ENCODE results near the gene SLC25A20. TPM values are rescaled to one million over a fixed set of nuclear protein-coding genes. Genes with fewer than 3 reads are reported as not detected.

SLC25A20 gene
- total RNA-seq, 2 experiments from 2014 or later = 14.8 to 16.8 TPM

DNA sequence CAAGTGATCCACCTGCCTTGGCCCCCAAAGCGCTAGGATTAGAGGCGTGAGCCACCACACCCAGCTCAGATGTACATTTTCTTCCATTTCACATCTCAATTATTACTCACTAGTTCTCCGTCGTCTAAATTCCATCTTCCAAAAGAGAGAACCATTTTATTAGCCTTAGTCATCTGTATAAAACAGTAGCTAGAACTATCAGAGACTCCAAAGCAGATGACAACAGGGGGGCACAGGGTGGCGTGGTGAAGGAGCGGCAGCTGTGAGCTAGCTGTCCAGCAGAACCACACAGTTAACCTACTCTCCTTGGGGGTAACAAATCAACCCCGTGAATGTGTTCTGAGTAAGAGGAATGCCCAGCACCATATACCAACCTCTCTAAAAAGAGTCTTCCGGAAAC, 7.1 kb downstream of the SLC25A20 start:
- H3K4me1 Mint-ChIP-seq (ENCODE audit: low read depth) = peaks cover 11% of the 10 kb centered on the region
- H3K36me3 Mint-ChIP-seq (ENCODE audit: low read depth) = peaks cover 3% of the 10 kb centered on the region
- no peak overlapping the region for H3K27ac Mint-ChIP-seq
- CTCF ChIA-PET = no interaction called here
- no peaks in the 10 kb centered on the region for H3K9me3 Mint-ChIP-seq
- no peak for ATAC-seq
- no peak for DNase-seq
- TF ChIP-seq, protein P1, sequence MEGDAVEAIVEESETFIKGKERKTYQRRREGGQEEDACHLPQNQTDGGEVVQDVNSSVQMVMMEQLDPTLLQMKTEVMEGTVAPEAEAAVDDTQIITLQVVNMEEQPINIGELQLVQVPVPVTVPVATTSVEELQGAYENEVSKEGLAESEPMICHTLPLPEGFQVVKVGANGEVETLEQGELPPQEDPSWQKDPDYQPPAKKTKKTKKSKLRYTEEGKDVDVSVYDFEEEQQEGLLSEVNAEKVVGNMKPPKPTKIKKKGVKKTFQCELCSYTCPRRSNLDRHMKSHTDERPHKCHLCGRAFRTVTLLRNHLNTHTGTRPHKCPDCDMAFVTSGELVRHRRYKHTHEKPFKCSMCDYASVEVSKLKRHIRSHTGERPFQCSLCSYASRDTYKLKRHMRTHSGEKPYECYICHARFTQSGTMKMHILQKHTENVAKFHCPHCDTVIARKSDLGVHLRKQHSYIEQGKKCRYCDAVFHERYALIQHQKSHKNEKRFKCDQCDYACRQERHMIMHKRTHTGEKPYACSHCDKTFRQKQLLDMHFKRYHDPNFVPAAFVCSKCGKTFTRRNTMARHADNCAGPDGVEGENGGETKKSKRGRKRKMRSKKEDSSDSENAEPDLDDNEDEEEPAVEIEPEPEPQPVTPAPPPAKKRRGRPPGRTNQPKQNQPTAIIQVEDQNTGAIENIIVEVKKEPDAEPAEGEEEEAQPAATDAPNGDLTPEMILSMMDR (IDR thresholded peaks at IDR 0.05) = no peak
- POLR2A ChIA-PET = no interaction called here
- intact Hi-C loops (cut with micrococcal nuclease) = no loop called here
- H3K4me3 Mint-ChIP-seq = no peak overlapping the region
- no peaks in the 10 kb centered on the region for H3K27me3 Mint-ChIP-seq

DNA sequence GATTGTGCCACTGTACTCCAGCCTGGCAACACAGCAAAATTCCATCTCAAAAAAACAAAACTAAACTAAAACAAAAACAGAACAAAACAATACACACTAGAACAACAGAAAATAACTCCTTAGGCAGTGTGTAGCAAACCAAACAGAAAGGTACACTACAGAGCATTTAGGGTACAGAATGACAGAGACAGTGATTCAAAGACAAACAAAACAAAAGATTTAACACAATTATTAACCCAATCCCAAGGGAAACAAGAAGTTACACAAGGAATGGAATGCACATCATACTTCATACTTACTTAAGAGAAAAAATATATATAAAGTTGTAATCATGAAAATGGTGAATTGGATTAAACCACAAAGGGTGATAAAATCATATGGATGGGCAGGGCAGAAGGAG, 12.9 kb downstream of the SLC25A20 start:
- peaks cover 10% of the 10 kb centered on the region for H3K36me3 Mint-ChIP-seq (ENCODE audit: low read depth)
- TF ChIP-seq, protein P1 (IDR thresholded peaks at IDR 0.05) = no peak
- H3K4me3 Mint-ChIP-seq = no peak overlapping the region
- DNase-seq (no peak), ATAC-seq (no peak)
- POLR2A ChIA-PET = no interaction called here
- no peak overlapping the region for H3K27ac Mint-ChIP-seq
- no peaks in the 10 kb centered on the region for H3K9me3 Mint-ChIP-seq
- CTCF ChIA-PET = interaction anchor here (1.4 kb wide), 1 partner anchor 66 kb away, joined by 3 read pairs; no protein-coding TSS in a partner anchor
- peaks cover 7% of the 10 kb centered on the region for H3K4me1 Mint-ChIP-seq (ENCODE audit: low read depth)
- no peaks in the 10 kb centered on the region for H3K27me3 Mint-ChIP-seq
- intact Hi-C loops (cut with micrococcal nuclease) = no loop called here

- ChIA-PET CTCF (no interaction called here), POLR2A (interaction anchor here (1.0 kb wide), 1 partner anchor 17 kb away, joined by 3 read pairs; the partner anchor contains the start of gene SLC25A20)
- Mint-ChIP-seq H3K36me3 (ENCODE audit: low read depth) (peaks cover 12% of the 10 kb centered on the region), H3K4me1 (ENCODE audit: low read depth) (peaks cover 3% of the 10 kb centered on the region), H3K4me3 (no peak overlapping the region), H3K27ac (no peak overlapping the region), H3K27me3 (no peaks in the 10 kb centered on the region), H3K9me3 (no peaks in the 10 kb centered on the region)
- intact Hi-C loops (cut with micrococcal nuclease) = no loop called here
- TF ChIP-seq, protein P1 (IDR thresholded peaks at IDR 0.05) = no peak
- DNase-seq (no peak), ATAC-seq (no peak)
These were observed 17.0 kb downstream of the SLC25A20 start for GRCh38 chr3:48881652-48882114.

- intact Hi-C loops (cut with micrococcal nuclease) = no loop called here
- TF ChIP-seq, protein P1 (IDR thresholded peaks at IDR 0.05) = no peak
- H3K4me1 Mint-ChIP-seq (ENCODE audit: low read depth) = peaks cover 3% of the 10 kb centered on the region
- CTCF ChIA-PET = no interaction called here
- H3K36me3 Mint-ChIP-seq (ENCODE audit: low read depth) = peaks cover 12% of the 10 kb centered on the region
- DNase-seq = no peak
- H3K27me3 Mint-ChIP-seq = no peaks in the 10 kb centered on the region
- no peaks in the 10 kb centered on the region for H3K9me3 Mint-ChIP-seq
- no peak overlapping the region for H3K4me3 Mint-ChIP-seq
- no peak overlapping the region for H3K27ac Mint-ChIP-seq
- no peak for ATAC-seq
- POLR2A ChIA-PET = interaction anchor here (1.0 kb wide), 1 partner anchor 17 kb away, joined by 3 read pairs; the partner anchor contains the start of gene SLC25A20
These were observed 17.7 kb downstream of the SLC25A20 start for GRCh38 chr3:48881006-48881405.

DNA sequence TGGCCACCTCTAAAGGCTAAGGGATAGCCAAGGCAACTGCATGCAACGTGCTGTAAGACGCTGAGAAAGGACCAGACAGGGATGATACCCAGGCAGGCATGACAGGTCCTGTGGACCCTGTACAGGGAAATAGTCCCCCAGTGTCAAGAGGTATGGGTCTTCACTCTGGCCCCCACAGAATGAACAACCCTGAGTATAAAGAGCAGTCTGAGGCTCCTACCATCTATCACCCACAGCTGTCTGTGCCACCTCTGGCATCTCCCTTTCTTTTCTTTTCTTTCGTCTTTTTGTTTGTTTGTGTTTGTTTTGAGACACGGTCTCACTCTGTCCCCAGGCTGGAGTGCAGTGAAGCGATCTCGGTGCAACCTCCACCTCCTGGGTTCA, 18.7 kb downstream of the SLC25A20 start:
- DNase-seq (no peak), ATAC-seq (no peak)
- Mint-ChIP-seq H3K36me3 (ENCODE audit: low read depth) (peaks cover 10% of the 10 kb centered on the region), H3K27ac (peak overlapping the region; percentile 36), H3K4me3 (no peak overlapping the region), H3K9me3 (no peaks in the 10 kb centered on the region), H3K27me3 (no peaks in the 10 kb centered on the region), H3K4me1 (ENCODE audit: low read depth) (no peaks in the 10 kb centered on the region)
- CTCF ChIA-PET = no interaction called here
- TF ChIP-seq, protein P1 (IDR thresholded peaks at IDR 0.05) = no peak
- POLR2A ChIA-PET = no interaction called here
- intact Hi-C loops (cut with micrococcal nuclease) = no loop called here
